HG03064 (cell line): ENCODE measurements around the gene DAND5.
"Not testable (repeated sequence)": the region's sequence is repeated elsewhere in the genome, so short reads cannot be mapped to it uniquely, and the experiment has no call there.

Source experiments
- ATAC-seq: cut with Tn5 transposase; IDR thresholded peaks from one replicate; pipeline ENCODE4 v1.9.1; 2021; ENCODE audit warnings: low read depth; ENCODE audit not compliant: unreplicated experiment

Gene DAND5

GRCh38 chr19:12945479-12946091 is 23.8 kb upstream of the DAND5 start, which contains the start of gene RAD23A:
Gene RAD23A (plus strand): TSS chr19:12945862. CDS start chr19:12945949, 87 bp downstream.
- peak; percentile 56 for ATAC-seq

GRCh38 chr19:12946092-12946721 is 23.2 kb upstream of the DAND5 start:
- peak; percentile 20 for ATAC-seq

GRCh38 chr19:12946731-12947496 is 22.5 kb upstream of the DAND5 start:
- ATAC-seq, result no peak

- no peak for ATAC-seq
Observed at GRCh38 chr19:12947702-12948611, 21.4 kb upstream of the DAND5 start.

GRCh38 chr19:12948612-12949362 is 20.6 kb upstream of the DAND5 start:
- ATAC-seq, result no peak

GRCh38 chr19:12949363-12950283 is 19.8 kb upstream of the DAND5 start:
- no peak for ATAC-seq

GRCh38 chr19:12952050-12952449 is 17.3 kb upstream of the DAND5 start:
- not testable (repeated sequence) for ATAC-seq

- ATAC-seq, result no peak
Observed at GRCh38 chr19:12952488-12953137, 16.8 kb upstream of the DAND5 start.

GRCh38 chr19:12953138-12953798 is 16.1 kb upstream of the DAND5 start:
- ATAC-seq, result no peak

- ATAC-seq, result no peak
Observed at GRCh38 chr19:12953799-12954611, 15.4 kb upstream of the DAND5 start.

GRCh38 chr19:12954612-12954962 is 14.8 kb upstream of the DAND5 start:
- no peak for ATAC-seq

- not testable (repeated sequence) for ATAC-seq
Observed at GRCh38 chr19:12955575-12955974, 13.8 kb upstream of the DAND5 start.

GRCh38 chr19:12955996-12956395 is 13.4 kb upstream of the DAND5 start:
- ATAC-seq, result no peak

- no peak for ATAC-seq
Observed at GRCh38 chr19:12956446-12957388, 12.7 kb upstream of the DAND5 start, which contains the start of gene GADD45GIP1. Gene GADD45GIP1 (minus strand): TSS chr19:12957223. CDS start chr19:12957212, 11 bp downstream.

GRCh38 chr19:12957389-12957952 is 11.9 kb upstream of the DAND5 start:
- ATAC-seq, result not testable (repeated sequence)
